ENCODE data around the gene SDK1. TPM values are rescaled to one million over a fixed set of nuclear protein-coding genes. Genes with fewer than 3 reads are reported as not detected.

Gene SDK1
- total RNA-seq, 1 experiment from 2014 or later, result 9.3 TPM

GRCh38 chr7:3254718-3255117 lies 46.3 kb upstream of the SDK1 start:
- Mint-ChIP-seq H3K4me1 (peaks cover 4% of the 10 kb centered on the region), H3K27me3 (ENCODE audit: low read depth) (no peaks in the 10 kb centered on the region), H3K36me3 (no peaks in the 10 kb centered on the region), H3K27ac (no peak overlapping the region), H3K4me3 (no peak overlapping the region), H3K9me3 (peaks cover 13% of the 10 kb centered on the region)
- ATAC-seq (no peak), DNase-seq (ENCODE audit: low spot score) (no peak)
- TF ChIP-seq ATF2 (CRISPR knock-in tag; IDR thresholded peaks at IDR 0.05; ENCODE audit: borderline replicate concordance, low read depth) (no peak), SMAD4 (CRISPR knock-in tag; IDR thresholded peaks at IDR 0.05) (no peak), ATF1 (CRISPR knock-in tag; IDR thresholded peaks at IDR 0.05) (no peak), ZNF396 (CRISPR knock-in tag; IDR thresholded peaks at IDR 0.05; ENCODE audit: borderline replicate concordance) (no peak), RELA (CRISPR knock-in tag; IDR thresholded peaks at IDR 0.05; ENCODE audit: borderline replicate concordance) (no peak), STAT6 (CRISPR knock-in tag; conservative IDR thresholded peaks at IDR 0.05; ENCODE audit: low read depth) (no peak), CTCF (IDR thresholded peaks at IDR 0.05) (no peak)
- POLR2A ChIA-PET, result no interaction called here
- CTCF ChIA-PET, result no interaction called here

GRCh38 chr7:3259711-3260400 lies 41.2 kb upstream of the SDK1 start:
- TF ChIP-seq ZNF263 (CRISPR knock-in tag; IDR thresholded peaks at IDR 0.05; ENCODE audit: low read depth) (no peak), PRRX2 (CRISPR knock-in tag; IDR thresholded peaks at IDR 0.05) (no peak), GTF2I (CRISPR knock-in tag; conservative IDR thresholded peaks at IDR 0.05) (no peak), CREB1 (CRISPR knock-in tag; IDR thresholded peaks at IDR 0.05) (no peak), ZSCAN18 (CRISPR knock-in tag; IDR thresholded peaks at IDR 0.05) (no peak), ZMAT4 (CRISPR knock-in tag; IDR thresholded peaks at IDR 0.05) (no peak), HMGXB4 (CRISPR knock-in tag; IDR thresholded peaks at IDR 0.05) (no peak)
- Mint-ChIP-seq H3K4me1 (peaks cover 42% of the 10 kb centered on the region), H3K9me3 (peaks cover 7% of the 10 kb centered on the region; the same call in 1 of the 2 replicates), H3K4me3 (no peak overlapping the region), H3K27me3 (ENCODE audit: low read depth) (no peaks in the 10 kb centered on the region), H3K27ac (no peak overlapping the region), H3K36me3 (no peaks in the 10 kb centered on the region)
- no peak for DNase-seq (ENCODE audit: low spot score)
- POLR2A ChIA-PET, result no interaction called here
- CTCF ChIA-PET, result no interaction called here
- ATAC-seq, result no peak

Data from WTC11 (cell line).